H9 (cell line): ENCODE data around the gene C1orf122. TPM values are rescaled to one million over a fixed set of nuclear protein-coding genes. Genes with fewer than 3 reads are reported as not detected.

Experiments
- DNase-seq: peaks from one replicate; pipeline ENCODE4 v3.0.0-alpha.2; 2017
- H2AFZ ChIP-seq: one replicate; pipeline ENCODE4 v1.6.1; 2013; ENCODE audit warnings: mild to moderate bottlenecking, low read length, control low read depth, moderate library complexity
- H2AK5ac ChIP-seq: 2 replicates; pipeline ENCODE4 v1.6.1; 2013; ENCODE audit warnings: low read length, control low read depth, mixed read lengths; ENCODE audit not compliant: insufficient read length
- H2BK120ac ChIP-seq: one replicate; pipeline ENCODE4 v1.6.1; 2013; ENCODE audit warnings: low read depth, mild to moderate bottlenecking, low read length, control low read depth, inconsistent platforms; ENCODE audit not compliant: poor library complexity, severe bottlenecking
- H2BK12ac ChIP-seq: 2 replicates; pipeline ENCODE4 v1.6.1; 2013; ENCODE audit warnings: low read length, control low read depth, mixed read lengths, low read depth; ENCODE audit not compliant: insufficient read length
- H2BK15ac ChIP-seq: 2 replicates; pipeline ENCODE4 v1.6.1; 2013; ENCODE audit warnings: low read depth, low read length, control low read depth
- H2BK20ac ChIP-seq: one replicate; pipeline ENCODE4 v1.6.1; 2013; ENCODE audit warnings: low read depth, mild to moderate bottlenecking, low read length, control low read depth, inconsistent platforms; ENCODE audit not compliant: poor library complexity, severe bottlenecking
- H2BK5ac ChIP-seq: 2 replicates; pipeline ENCODE4 v1.6.1; 2013; ENCODE audit warnings: low read length, control low read depth, mixed read lengths; ENCODE audit not compliant: insufficient read length
- H3K14ac ChIP-seq: 2 replicates; pipeline ENCODE4 v1.6.1; 2013; ENCODE audit warnings: low read length, control low read depth; ENCODE audit not compliant: insufficient read depth
- H3K18ac ChIP-seq: 2 replicates; pipeline ENCODE4 v1.6.1; 2013; ENCODE audit warnings: low read depth, mild to moderate bottlenecking, mixed read lengths, low read length, control low read depth; ENCODE audit not compliant: insufficient read length
- H3K23ac ChIP-seq: 2 replicates; pipeline ENCODE4 v1.6.1; 2013; ENCODE audit warnings: low read length, control low read depth, mixed read lengths, low read depth; ENCODE audit not compliant: insufficient read length
- H3K23me2 ChIP-seq: 2 replicates; pipeline ENCODE4 v1.6.1; 2013; ENCODE audit warnings: low read depth, mild to moderate bottlenecking, mixed read lengths, low read length, control low read depth; ENCODE audit not compliant: insufficient read length, poor library complexity, severe bottlenecking
- H3K27ac ChIP-seq: 2 replicates; pipeline ENCODE4 v1.5.1; 2013; ENCODE audit warnings: low read length, control low read depth, mixed read lengths, low read depth; ENCODE audit not compliant: insufficient read length
- H3K27me3 ChIP-seq: 2 replicates; pipeline ENCODE4 v1.6.1; 2013; ENCODE audit warnings: low read length, control low read depth, inconsistent platforms; ENCODE audit not compliant: insufficient read depth
- H3K4ac ChIP-seq: 2 replicates; pipeline ENCODE4 v1.6.1; 2013; ENCODE audit warnings: low read depth, mild to moderate bottlenecking, control low read depth, inconsistent platforms, low read length, moderate library complexity
- H3K4me1 ChIP-seq: 2 replicates; pipeline ENCODE4 v1.6.1; 2013; ENCODE audit warnings: low read length, control low read depth, inconsistent platforms; ENCODE audit not compliant: insufficient read depth
- H3K4me2 ChIP-seq: 2 replicates; pipeline ENCODE4 v1.6.1; 2013; ENCODE audit warnings: low read length, control low read depth, mixed read lengths; ENCODE audit not compliant: insufficient read length, insufficient read depth
- H3K56ac ChIP-seq: 2 replicates; pipeline ENCODE4 v1.6.1; 2013; ENCODE audit warnings: low read depth, mild to moderate bottlenecking, mixed read lengths, low read length, control low read depth; ENCODE audit not compliant: insufficient read length
- H3K79me1 ChIP-seq: 2 replicates; pipeline ENCODE4 v1.6.1; 2013; ENCODE audit warnings: low read depth, mild to moderate bottlenecking, moderate library complexity, low read length, control low read depth, inconsistent platforms; ENCODE audit not compliant: insufficient read depth, poor library complexity, severe bottlenecking
- H3K79me2 ChIP-seq: 2 replicates; pipeline ENCODE4 v1.6.1; 2013; ENCODE audit warnings: low read length, control low read depth, inconsistent platforms; ENCODE audit not compliant: insufficient read depth
- H3K9ac ChIP-seq: 2 replicates; pipeline ENCODE4 v1.6.1; 2013; ENCODE audit warnings: low read length, control low read depth, mixed read lengths; ENCODE audit not compliant: insufficient read length; ENCODE audit errors: extremely low read depth
- H3K9me3 ChIP-seq: one replicate; pipeline ENCODE4 v1.6.1; 2013; ENCODE audit warnings: low read depth, low read length, inconsistent platforms; ENCODE audit not compliant: control insufficient read depth
- H3T11ph ChIP-seq: one replicate; pipeline ENCODE4 v1.6.1; 2013; ENCODE audit warnings: mild to moderate bottlenecking, low read length, control low read depth, inconsistent platforms
- H4K20me1 ChIP-seq: one replicate; pipeline ENCODE4 v1.6.1; 2013; ENCODE audit not compliant: control insufficient read depth, insufficient read length, insufficient read depth
- H4K5ac ChIP-seq: 2 replicates; pipeline ENCODE4 v1.6.1; 2013; ENCODE audit warnings: low read depth, mild to moderate bottlenecking, mixed read lengths, low read length, control low read depth; ENCODE audit not compliant: insufficient read length
- H4K8ac ChIP-seq: replicated peaks from 2 replicates; pipeline ENCODE4 v1.6.1; 2013; ENCODE audit warnings: low read length, control low read depth, mixed read lengths, low read depth; ENCODE audit not compliant: insufficient read length
- H4K91ac ChIP-seq: 2 replicates; pipeline ENCODE4 v1.6.1; 2013; ENCODE audit warnings: low read depth, mild to moderate bottlenecking, moderate library complexity, mixed read lengths, low read length, control low read depth; ENCODE audit not compliant: insufficient read length
- H3K27ac Mint-ChIP-seq, 3 experiments: 2 replicates in 2 of 3; 3 replicates in 1 of 3; pipeline ENCODE4 v1.8.0; 2020 to 2021; ENCODE audit warnings: mixed read lengths in 3 of 3, mild to moderate bottlenecking in 1 of 3, moderate library complexity in 1 of 3
- H3K27me3 Mint-ChIP-seq: 2 replicates; pipeline ENCODE4 v1.8.0; 2021; ENCODE audit warnings: low read depth, mild to moderate bottlenecking, moderate library complexity, mixed read lengths
- H3K36me3 Mint-ChIP-seq, 3 experiments: 2 replicates in 2 of 3; 3 replicates in 1 of 3; pipeline ENCODE4 v1.8.0; 2020 to 2021; ENCODE audit warnings: low read depth in 3 of 3, mixed read lengths in 3 of 3; ENCODE audit not compliant: insufficient read depth in 1 of 3
- H3K4me1 Mint-ChIP-seq, 2 experiments: 2 replicates each; pipeline ENCODE4 v1.8.0; 2020; ENCODE audit warnings: mixed read lengths in 2 of 2
- H3K4me3 Mint-ChIP-seq, 2 experiments: 2 replicates in 1 of 2; 3 replicates in 1 of 2; pipeline ENCODE4 v1.8.0; 2020 to 2021; ENCODE audit warnings: mild to moderate bottlenecking in 2 of 2, mixed read lengths in 2 of 2, moderate library complexity in 1 of 2
- H3K9me3 Mint-ChIP-seq, 2 experiments: 2 replicates in 1 of 2; 3 replicates in 1 of 2; pipeline ENCODE4 v1.8.0; 2020; ENCODE audit warnings: mild to moderate bottlenecking in 2 of 2, mixed read lengths in 2 of 2, moderate library complexity in 1 of 2
- CTCF ChIP-seq: fragments of 200-600 bp; sonication (generic); conservative IDR thresholded peaks from 3 replicates; pipeline ENCODE4 v1.8.0; 2021; ENCODE audit warnings: antibody characterized with exemption, mild to moderate bottlenecking
- WGBS: extraction: QIAGEN DNeasy Blood & Tissue Kit; methylation state at CpG from one replicate; pipeline ENCODE4 v1.1.7; 2013; ENCODE audit warnings: missing lambda C conversion rate, low lambda C conversion rate, mixed read lengths; ENCODE audit not compliant: insufficient read length; ENCODE audit errors: extremely low coverage; 5-methylcytosine and 5-hydroxymethylcytosine counted together
- total RNA-seq: library from RNA; stranded (reverse); gene quantifications from 2 replicates; pipeline ENCODE4 v1.2.1, GENCODE V29; 2021

C1orf122 gene
- total RNA-seq, 1 experiment from 2014 or later = 59.3 TPM

GRCh38 chr1:37831109-37831508, 23.5 kb downstream of the C1orf122 start:
- no peaks in the 10 kb centered on the region for H3K4me1 Mint-ChIP-seq
- Histone ChIP-seq H3K23me2 (no peaks in the 10 kb centered on the region), H3K4me1 (no peaks in the 10 kb centered on the region), H2BK15ac (no peak overlapping the region), H2BK5ac (no peak overlapping the region), H2BK20ac (no peak overlapping the region), H3K14ac (no peak overlapping the region), H2AK5ac (no peak overlapping the region), H4K8ac (no peak overlapping the region), H3K27me3 (no peaks in the 10 kb centered on the region), H4K20me1 (no peaks in the 10 kb centered on the region), H3K56ac (no peak overlapping the region), H2BK120ac (no peak overlapping the region), H4K91ac (no peak overlapping the region), H2BK12ac (no peak overlapping the region), H3K79me1 (no peaks in the 10 kb centered on the region), H2AFZ (no peak overlapping the region), H3K9me3 (no peaks in the 10 kb centered on the region), H3K9ac (no peak overlapping the region), H3T11ph (no peak overlapping the region), H3K4ac (no peak overlapping the region), H3K79me2 (no peaks in the 10 kb centered on the region), H3K4me2 (no peak overlapping the region), H4K5ac (no peak overlapping the region), H3K18ac (no peak overlapping the region), H3K27ac (no peak overlapping the region), H3K23ac (no peak overlapping the region)
- no peaks in the 10 kb centered on the region for H3K27me3 Mint-ChIP-seq
- no peak overlapping the region for H3K4me3 Mint-ChIP-seq
- TF ChIP-seq CTCF = no peak
- no peak for DNase-seq
- no CpG with 5 or more reads among the region's 4 CpGs for WGBS
- no peaks in the 10 kb centered on the region for H3K9me3 Mint-ChIP-seq
- H3K27ac Mint-ChIP-seq = no peak overlapping the region
- H3K36me3 Mint-ChIP-seq = peaks cover 8 to 56% (median 41%) of the 10 kb centered on the region in 3 experiments; a peak in 6 of 7 replicates
